Right lobe of liver (tissue), 6 donors: ENCODE measurements around the gene CTCFL. TPM values are rescaled to one million over a fixed set of nuclear protein-coding genes. Genes with fewer than 3 reads are reported as not detected.
A peak's percentile ranks its signal among the peaks of the same experiment; 100 is the strongest.

Experiments used
- ATAC-seq, 4 donors: fragments of 200-7000 bp; cut with Tn5 transposase; one replicate each; pipeline ENCODE4 v1.9.1; 2020; ENCODE audit warnings: mild to moderate bottlenecking in 4 of 4, moderate library complexity in 4 of 4
- DNase-seq, 3 donors: peaks; one replicate each; pipeline ENCODE4 v3.0.0-alpha.2; 2020
- H3K27ac ChIP-seq, 3 donors: fragments of 200-600 bp; one replicate each; pipeline ENCODE4 v1.8.0; 2022
- H3K27me3 ChIP-seq, 2 donors: fragments of 200-600 bp; one replicate each; pipeline ENCODE4 v1.8.0; 2022
- H3K36me3 ChIP-seq, 4 donors: fragments of 200-600 bp; sonication (generic) in 1 of 4; one replicate each; pipeline versions ENCODE4 v1.5.1 to v1.8.0; 2017 to 2022; ENCODE audit warnings: control low read depth in 1 of 4
- H3K4me1 ChIP-seq, 4 donors: fragments of 200-600 bp; sonication (generic) in 1 of 4; one replicate each; pipeline versions ENCODE4 v1.5.1 to v1.8.0; 2017 to 2022; ENCODE audit warnings: control low read depth in 1 of 4
- H3K4me3 ChIP-seq, 3 donors: fragments of 200-600 bp; one replicate each; pipeline ENCODE4 v1.8.0; 2022
- H3K9me3 ChIP-seq, 4 donors: fragments of 200-600 bp; sonication (generic) in 1 of 4; one replicate each; pipeline versions ENCODE4 v1.5.1 to v1.8.0; 2017 to 2022; ENCODE audit warnings: control low read depth in 1 of 4
- POLR2A ChIP-seq: fragments of 450-650 bp; IDR thresholded peaks from one replicate; pipeline ENCODE4 v1.6.1; 2017; ENCODE audit warnings: antibody characterized with exemption, mild to moderate bottlenecking
- WGBS: methylation state at CpG from one replicate; pipeline ENCODE4 v1.1.6; 2018; ENCODE audit warnings: low coverage, low lambda C conversion rate; ENCODE audit not compliant: insufficient coverage; ENCODE audit errors: missing lambda C conversion rate; 5-methylcytosine and 5-hydroxymethylcytosine counted together
- intact Hi-C, 2 donors: fragments of 100-400 bp; cut with DNase I; formaldehyde crosslinking; loops; one replicate each; pipeline versions ENCODE4 v1.11.2 to v1.14.1; 2022
- total RNA-seq, 6 experiments: library from RNA; depleted of rRNA in 2 of 6; stranded (reverse); fragments of >200 nt in 2 of 6; fragmentation: NEBNext Ultra II Directional in 3 of 6; extraction: Animal tissue kit (Norgen Biotek cat#: 25700) in 3 of 6; gene quantifications; one replicate each; pipeline versions ENCODE4 v1.1.0 to v1.2.4, GENCODE V29; 2016 to 2023
- TF ChIP-seq, protein P1 (sequence below), 4 donors: fragments of 200-600 bp in 3 of 4; fragments of 450-650 bp in 1 of 4; IDR thresholded peaks; one replicate each; pipeline versions ENCODE4 v1.5.1 to v1.8.0; 2016 to 2022; ENCODE audit warnings: antibody characterized with exemption in 4 of 4, mild to moderate bottlenecking in 2 of 4
- donor health status: DM: no; HTN: yes; CAD: no.
- donor health status: DM: no; HTN: no; CAD: no.
- donor health status: DM: no; HTN: no; CAD: no.
- donor health status: DM: no; HTN: yes; CAD: no.
- donor health status: DM: no; HTN: yes; CAD: no.

The CTCFL gene
- total RNA-seq, 6 experiments from 2014 or later = 0.09 to 0.50 (median 0.33) TPM; not detected in 2

DNA sequence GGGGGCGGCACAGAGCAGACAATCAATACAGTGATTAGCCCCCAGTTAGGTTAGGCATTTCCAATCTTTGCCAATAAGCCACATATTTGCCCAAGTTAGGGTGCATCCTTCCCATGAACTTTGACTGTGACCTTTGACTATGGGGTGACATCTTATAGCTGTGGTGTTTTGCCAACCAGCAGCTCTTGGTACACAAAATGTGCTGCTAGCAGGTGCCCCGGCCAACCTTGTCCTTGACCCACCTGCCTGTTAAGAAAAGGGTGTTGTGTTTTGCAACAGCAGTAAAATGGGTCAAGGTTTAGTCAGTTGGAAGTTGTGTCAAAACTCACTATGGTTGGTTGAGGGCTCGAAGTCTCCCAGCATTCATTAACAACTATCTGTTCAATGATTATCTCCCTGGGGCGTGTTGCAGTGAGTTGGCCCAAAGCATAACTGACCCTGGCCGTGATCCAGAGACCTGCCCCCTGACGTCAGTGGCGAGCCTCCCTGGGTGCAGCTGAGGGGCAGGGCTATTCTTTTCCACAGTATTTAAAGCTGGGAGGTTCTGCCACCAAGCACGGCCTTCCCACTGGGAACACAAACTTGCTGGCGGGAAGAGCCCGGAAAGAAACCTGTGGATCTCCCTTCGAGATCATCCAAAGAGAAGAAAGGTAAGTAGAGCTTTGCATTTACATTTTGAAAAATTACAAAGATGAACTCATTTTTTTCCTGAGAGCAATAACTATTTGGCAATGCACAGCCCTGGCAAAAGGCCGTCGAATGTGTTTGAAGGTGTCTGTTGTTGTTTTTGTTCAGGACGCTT is 35.8 kb upstream of the CTCFL start, which contains the start of gene PCK1:
PCK1 (plus strand) TSS at position 557 of the 802 bp plus-strand sequence. CDS start 302 bp downstream, outside the sequence.
- WGBS = 8% methylated on average over 12 of the region's 14 CpGs
- Histone ChIP-seq H3K9me3 (no peaks in the 10 kb centered on the region), H3K36me3 (peaks cover 0 to 48% (median 25%) of the 10 kb centered on the region in 4 donors), H3K4me1 (peaks cover 0 to 52% (median 24%) of the 10 kb centered on the region in 4 donors), H3K27me3 (no peaks in the 10 kb centered on the region), H3K4me3 (peak within 1 kb of the TSS; percentile 31 to 66 (median 62)), H3K27ac (peak within 1 kb of the TSS; percentile 73 to 98 (median 96))
- intact Hi-C loops = no loop called here
- DNase-seq (peak; percentile 89 to 97 (median 95)), ATAC-seq (peak; percentile 11 to 72 (median 36))
- peak; percentile 97 for TF ChIP-seq POLR2A
- TF ChIP-seq, protein P1, sequence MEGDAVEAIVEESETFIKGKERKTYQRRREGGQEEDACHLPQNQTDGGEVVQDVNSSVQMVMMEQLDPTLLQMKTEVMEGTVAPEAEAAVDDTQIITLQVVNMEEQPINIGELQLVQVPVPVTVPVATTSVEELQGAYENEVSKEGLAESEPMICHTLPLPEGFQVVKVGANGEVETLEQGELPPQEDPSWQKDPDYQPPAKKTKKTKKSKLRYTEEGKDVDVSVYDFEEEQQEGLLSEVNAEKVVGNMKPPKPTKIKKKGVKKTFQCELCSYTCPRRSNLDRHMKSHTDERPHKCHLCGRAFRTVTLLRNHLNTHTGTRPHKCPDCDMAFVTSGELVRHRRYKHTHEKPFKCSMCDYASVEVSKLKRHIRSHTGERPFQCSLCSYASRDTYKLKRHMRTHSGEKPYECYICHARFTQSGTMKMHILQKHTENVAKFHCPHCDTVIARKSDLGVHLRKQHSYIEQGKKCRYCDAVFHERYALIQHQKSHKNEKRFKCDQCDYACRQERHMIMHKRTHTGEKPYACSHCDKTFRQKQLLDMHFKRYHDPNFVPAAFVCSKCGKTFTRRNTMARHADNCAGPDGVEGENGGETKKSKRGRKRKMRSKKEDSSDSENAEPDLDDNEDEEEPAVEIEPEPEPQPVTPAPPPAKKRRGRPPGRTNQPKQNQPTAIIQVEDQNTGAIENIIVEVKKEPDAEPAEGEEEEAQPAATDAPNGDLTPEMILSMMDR (IDR thresholded peaks at IDR 0.05) = no peak

DNA sequence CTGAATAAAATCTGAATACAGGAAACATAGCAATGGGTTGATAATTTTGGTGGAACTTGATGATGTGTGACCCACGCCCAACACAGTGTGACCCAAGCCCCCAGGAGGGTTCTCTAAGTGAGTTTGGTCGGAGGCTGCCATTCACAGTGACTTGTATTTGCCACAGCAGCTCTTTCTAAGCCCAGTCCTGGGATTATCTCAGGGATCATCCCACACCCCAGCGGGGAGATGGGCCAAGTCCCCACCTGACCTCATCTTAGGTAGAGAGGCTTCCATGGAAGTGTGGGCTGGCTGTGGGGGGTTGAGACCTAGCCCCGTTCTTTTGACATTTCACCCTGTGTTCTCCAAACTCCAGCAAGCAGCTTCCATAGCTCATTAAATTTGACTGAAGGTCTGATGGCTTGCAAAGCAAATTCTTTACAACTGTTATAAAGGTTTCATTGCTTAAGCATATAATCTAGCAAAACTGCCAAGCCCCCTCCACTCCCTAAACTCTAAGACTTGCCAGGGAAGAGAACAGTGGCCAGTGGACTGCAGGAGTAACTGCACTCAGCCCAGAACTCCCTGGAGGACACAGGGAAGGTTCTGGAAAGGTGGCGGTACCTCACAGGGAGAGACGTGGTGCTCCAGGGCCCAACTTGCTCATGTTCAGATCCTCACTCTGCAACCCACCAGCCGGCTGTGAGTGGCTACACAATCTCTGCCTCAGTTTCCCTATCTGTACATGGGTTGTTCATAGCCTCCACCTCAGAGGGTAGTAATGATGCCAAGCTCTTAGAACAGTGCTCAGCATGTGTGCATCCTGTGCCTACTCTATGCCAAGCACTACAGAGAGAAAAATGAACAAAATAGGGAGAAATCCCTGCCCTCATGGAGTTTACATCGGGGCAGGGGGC is 35.0 kb upstream of the CTCFL start:
- intact Hi-C loops = no loop called here
- Histone ChIP-seq H3K4me3 (no peak overlapping the region), H3K27me3 (no peaks in the 10 kb centered on the region), H3K36me3 (peaks cover 0 to 40% (median 21%) of the 10 kb centered on the region in 4 donors), H3K27ac (peak overlapping the region; percentile 67 to 98 (median 96)), H3K4me1 (peaks cover 0 to 51% (median 24%) of the 10 kb centered on the region in 4 donors), H3K9me3 (no peaks in the 10 kb centered on the region)
- WGBS = 47% methylated on average over 4 of the region's 8 CpGs
- no peak for TF ChIP-seq POLR2A
- TF ChIP-seq, protein P1 (IDR thresholded peaks at IDR 0.05) = no peak
- DNase-seq (no peak), ATAC-seq (no peak)

DNA sequence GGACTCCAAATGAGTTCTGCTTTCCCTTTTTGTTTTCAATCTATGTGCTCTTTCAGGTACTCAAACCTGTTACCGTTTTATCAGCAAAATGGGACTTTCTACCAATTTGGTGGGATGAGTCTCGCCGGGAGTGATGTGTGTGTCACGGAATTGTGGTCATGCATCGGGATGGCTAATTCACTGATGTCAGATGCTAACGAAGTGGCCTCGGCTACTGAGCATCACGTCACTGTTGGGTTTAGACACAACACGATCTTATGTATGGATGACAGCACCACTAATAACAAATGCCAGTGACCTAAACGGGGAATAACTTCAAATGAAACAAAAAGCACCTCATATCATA is 34.3 kb upstream of the CTCFL start:
- no peak overlapping the region for H3K4me3 ChIP-seq
- peak overlapping the region; percentile 67 to 98 (median 96) for H3K27ac ChIP-seq
- DNase-seq (no peak), ATAC-seq (no peak)
- H3K4me1 ChIP-seq = peaks cover 0 to 53% (median 23%) of the 10 kb centered on the region in 4 donors
- 83% methylated on average over 10 of the region's 10 CpGs for WGBS
- no peaks in the 10 kb centered on the region for H3K9me3 ChIP-seq
- TF ChIP-seq POLR2A = no peak
- TF ChIP-seq, protein P1 (IDR thresholded peaks at IDR 0.05) = no peak
- H3K27me3 ChIP-seq = no peaks in the 10 kb centered on the region
- intact Hi-C loops = no loop called here
- peaks cover 0 to 33% (median 17%) of the 10 kb centered on the region in 4 donors for H3K36me3 ChIP-seq

DNA sequence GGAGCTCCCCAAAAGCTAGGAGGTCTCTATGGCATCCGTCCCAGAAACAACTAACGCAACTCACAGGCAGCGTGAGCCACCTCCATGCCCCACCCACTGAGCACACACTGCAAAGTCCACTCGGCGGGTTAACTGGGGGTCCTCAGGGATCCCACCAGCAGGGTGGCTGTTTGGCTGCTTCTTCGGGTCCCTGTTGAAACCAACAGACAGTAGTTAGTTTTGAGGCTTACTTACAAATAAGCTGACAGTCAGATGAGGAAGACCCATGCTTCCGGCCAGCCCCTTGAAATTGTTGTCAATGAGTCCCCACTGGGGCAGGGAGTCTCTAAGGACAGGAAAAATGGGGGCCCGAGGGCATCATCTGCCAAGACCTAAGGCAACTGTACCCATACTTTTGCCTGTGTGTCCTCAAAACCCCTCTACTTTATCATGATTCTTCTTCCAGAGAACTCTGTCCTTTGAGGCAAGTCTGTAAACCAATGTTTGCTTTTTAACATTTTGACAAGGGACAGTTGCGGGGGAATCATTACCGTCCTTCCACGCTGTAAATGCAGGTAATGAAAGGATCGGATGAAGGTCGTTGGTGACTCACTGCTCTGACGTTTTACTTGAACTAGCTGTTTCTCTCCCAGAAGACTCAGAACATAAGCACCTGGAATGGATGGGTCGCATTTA is 33.8 kb upstream of the CTCFL start:
- intact Hi-C loops = no loop called here
- TF ChIP-seq, protein P1 (IDR thresholded peaks at IDR 0.05) = no peak
- TF ChIP-seq POLR2A = peak; percentile 29
- no peak overlapping the region for H3K4me3 ChIP-seq
- peaks cover 0 to 58% (median 24%) of the 10 kb centered on the region in 4 donors for H3K4me1 ChIP-seq
- ATAC-seq = peak in 1 of 4 donors; percentile 1
- H3K27me3 ChIP-seq = no peaks in the 10 kb centered on the region
- WGBS = 21% methylated on average over 15 of the region's 15 CpGs
- peaks cover 0 to 28% (median 15%) of the 10 kb centered on the region in 4 donors for H3K36me3 ChIP-seq
- no peaks in the 10 kb centered on the region for H3K9me3 ChIP-seq
- H3K27ac ChIP-seq = peak overlapping the region; percentile 67 to 98 (median 96)
- DNase-seq = peak in 1 of 3 donors; percentile 65
